ENCODE data around the gene TMEM266.

- TF ChIP-seq CTCF (conservative IDR thresholded peaks at IDR 0.05; ENCODE audit: low read length) (no peak), EZH2phosphoT487 (IDR thresholded peaks at IDR 0.05; ENCODE audit: borderline replicate concordance) (no peak)
Measured at GRCh38 chr15:76146812-76147211, 87.0 kb downstream of the TMEM266 start.
